HL-60/S4 treated with retinoic acid at 250 ng/mL for 4 days and 3 days (cell line): ENCODE data around the gene XPOT.

ENCODE experiments used
- in situ Hi-C: fragments of 300-500 bp; cut with MboI; formaldehyde crosslinking; loops from 2 replicates; pipeline ENCODE4 v1.7.0; 2022; ENCODE audit warnings: low sequenced_read_pairs

XPOT gene

DNA sequence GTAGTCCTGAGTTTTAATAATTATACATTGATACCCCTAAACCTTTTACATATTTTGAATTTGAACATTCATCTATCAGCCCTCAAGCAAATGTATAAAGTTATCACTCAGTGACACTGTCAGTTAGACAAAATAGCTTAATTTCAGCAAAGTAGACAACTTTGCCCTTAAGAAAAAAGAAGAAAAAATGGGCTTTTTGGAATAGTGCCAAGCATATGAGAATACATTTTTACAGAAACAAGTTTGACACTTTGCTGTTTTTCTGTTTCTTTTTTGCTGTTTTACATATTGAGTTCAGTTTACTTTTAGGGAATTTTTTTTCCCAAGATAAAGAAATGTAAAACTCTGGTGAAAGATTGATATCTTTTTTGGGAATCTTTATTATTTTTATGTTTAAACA is 62.0 kb downstream of the XPOT start:
- in situ Hi-C loops: no loop called here

DNA sequence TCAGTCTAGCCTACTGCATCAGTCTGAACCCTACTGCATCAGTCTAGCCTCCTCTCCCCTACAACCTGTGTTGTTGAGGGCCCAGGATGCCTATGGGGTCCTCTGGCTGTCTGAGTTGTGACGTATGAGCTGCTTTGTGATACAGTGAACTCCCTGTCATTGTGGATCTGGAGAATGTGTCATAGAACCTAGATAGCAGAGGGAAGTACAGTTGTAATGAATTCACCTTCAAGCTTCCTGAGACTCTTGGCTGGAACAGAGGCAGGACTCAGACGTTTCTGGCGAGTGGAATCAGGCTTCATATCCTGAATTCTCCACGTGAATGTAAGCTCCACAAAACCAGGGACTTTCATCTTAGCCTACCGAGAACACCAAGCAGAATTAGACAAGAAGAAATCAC is 64.8 kb downstream of the XPOT start:
- in situ Hi-C loops: no loop called here

DNA sequence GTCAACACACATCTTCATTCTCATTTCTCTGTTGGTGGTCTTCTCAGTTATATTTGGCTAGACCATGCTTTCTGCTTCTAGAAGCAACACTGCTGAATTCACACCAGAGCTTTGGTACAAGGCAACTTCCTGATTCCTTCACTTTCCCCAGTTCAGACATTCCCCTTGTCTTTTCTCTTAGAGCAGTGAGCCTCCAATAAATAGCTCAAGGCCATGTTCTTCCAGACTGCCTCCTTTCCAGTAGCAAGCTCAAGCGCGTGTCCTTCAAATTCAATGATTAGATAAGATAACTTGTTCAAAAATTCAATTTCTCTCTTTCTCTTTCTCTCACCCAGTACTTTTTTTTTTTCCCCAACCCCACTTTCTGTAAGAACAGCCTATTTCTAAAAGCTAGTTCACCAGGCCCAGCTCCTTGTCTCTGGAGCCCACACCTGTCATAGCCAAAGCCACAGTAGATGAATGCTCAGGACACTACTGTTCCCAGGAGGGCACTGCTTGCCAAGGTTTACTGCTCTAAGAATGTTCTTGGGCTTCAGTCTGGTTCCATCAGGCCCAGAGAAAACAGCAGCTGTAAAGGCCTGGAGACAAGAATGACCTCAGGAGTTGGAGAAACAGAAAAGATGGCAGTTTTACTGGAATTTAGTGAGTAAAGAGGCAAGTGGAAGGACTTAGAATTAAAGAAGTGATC is 65.4 kb downstream of the XPOT start:
- in situ Hi-C loops: no loop called here

DNA sequence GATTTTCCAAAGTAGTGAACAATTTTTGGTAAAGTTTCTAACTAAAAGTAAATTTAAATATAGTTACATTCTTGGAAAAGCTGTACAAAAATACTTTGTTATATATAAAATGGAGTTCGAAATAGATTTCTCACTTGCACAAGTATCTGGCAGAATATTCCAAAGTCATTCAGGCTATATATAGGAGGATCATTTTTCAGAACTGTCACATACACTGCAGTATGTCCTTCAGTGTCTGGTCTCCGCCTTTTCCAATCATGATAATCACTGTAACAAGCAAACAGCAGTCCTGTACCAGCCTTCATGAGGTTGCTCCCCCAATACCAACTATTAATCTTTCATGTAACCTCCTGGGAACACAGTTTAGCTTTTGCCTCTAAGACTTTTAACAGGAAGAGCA is 66.3 kb downstream of the XPOT start:
- in situ Hi-C loops: no loop called here

DNA sequence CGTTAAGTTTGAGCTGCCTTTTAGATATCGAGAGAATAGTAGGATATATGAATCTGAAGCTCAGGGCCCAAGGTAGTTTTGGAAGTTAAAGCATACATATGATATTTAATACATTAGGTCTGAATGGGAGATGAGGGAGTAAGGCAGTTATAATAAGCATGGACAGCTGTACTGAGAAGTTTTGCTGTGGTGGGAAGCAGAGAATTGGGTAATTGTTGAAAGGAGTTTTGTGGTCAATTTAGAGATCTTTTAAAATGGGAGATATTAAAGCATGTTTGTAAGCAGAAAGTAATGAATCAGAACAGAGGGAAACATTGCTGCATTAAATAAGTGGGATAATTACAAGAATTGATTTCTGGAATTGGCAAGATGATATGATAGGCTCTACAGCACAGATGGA is 69.0 kb downstream of the XPOT start:
- in situ Hi-C loops: no loop called here

DNA sequence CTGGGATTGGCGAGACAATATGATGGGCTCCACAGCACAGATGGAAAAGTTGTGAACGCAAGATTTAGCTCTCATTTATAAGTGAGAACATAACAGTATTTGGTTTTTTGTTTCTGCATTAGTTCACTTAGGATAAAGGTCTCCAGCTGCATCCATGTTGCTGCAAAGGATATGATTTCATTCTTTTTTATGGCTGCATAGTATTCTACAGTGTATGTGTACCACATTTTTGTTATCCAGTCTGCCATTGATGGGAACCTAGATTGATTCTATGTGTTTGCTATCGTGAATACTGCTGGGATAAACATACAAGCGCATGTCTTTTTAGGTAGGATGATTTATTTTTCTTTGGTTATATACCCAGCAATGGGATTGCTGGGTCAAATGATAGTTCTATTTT is 71.3 kb downstream of the XPOT start:
- in situ Hi-C loops: no loop called here

DNA sequence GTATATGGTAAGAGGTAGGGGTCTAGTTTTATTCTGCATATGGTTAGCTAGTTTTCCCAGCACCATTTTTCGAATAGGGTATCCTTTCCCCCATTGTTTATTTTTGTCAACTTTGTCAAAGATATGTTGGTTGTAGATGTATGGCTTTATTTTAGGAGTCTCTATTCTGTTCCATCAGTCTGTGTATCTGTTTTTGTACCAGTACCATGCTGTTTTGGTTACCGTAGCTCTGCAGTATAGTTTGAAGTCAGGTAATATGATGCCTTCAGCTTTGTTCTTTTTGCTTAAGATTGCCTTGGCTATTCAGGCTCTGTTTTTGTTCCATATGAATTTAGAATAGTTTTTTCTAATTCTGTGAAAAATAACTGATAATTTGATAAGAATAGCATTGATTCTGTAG is 72.7 kb downstream of the XPOT start:
- in situ Hi-C loops: no loop called here

DNA sequence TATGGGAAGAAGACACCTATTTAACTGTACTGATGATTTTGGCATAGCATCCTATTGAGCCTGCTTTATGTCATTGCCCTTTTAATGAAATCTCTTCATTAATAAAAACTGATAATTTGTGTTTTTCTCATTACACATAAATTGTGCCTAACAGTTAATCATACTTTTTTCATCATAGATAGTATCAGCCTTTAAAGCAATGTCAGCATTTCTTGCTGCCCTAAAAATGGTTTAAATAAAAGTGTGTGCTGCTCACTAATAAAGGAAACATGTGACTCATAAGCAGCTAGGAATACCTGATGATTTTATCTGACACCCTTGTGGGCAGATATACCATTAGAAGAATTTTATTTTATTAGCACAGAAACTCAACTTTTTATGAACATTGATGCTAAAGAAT is 74.5 kb downstream of the XPOT start:
- in situ Hi-C loops: no loop called here

DNA sequence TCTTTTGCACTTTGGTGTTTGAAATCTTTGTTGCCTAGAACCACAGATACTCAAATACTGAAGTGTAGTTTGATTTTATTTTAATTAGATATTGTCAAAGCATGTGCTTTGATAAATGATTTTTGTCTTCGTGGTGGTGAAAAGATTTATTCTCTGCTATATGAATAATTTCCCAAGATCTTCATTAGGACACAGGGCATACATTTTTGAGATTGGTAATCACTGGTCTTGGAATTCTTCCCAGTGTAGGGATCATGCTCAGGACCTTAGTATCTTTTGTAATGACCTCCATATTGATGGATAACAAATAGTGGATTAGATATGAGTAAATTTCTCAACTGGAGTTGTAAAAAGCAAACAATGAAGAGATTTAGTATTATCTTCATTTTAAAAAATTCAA is 76.0 kb downstream of the XPOT start:
- in situ Hi-C loops: no loop called here

DNA sequence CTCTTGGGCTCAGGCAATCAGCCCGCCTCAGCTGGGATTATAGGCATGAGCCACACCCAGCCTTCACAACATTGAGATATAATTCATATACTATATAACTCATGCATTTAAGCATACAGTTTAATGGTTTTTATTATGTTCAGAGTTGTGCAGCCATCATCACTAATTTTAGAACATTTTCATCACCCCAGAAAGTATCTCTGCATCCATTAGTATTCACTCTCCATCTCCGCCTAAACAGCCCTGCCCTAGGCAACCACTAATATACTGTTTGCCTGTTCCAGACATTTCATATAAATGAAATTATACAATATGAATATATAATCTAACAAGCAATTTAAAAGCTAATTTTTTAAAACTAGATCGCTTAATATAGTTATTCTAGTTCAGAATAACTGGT is 82.5 kb downstream of the XPOT start:
- in situ Hi-C loops: no loop called here

DNA sequence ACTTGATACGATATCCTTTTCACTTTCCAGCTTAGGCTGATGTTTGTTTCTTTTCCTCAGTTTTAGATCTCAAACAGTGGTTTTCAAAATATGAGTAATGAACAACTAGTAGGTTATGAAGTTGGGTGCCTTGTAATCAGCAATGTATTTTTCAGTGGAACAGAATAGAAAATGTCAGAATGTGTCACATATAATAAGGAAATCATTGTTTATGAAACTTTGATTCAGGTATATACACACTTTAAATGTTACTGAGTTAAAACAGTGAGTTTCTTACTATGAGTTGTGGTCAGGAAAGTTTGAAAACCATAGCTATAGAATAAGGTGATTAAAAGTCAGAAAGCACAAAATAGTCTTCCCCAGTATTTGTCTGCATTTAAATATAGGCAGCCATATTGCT is 87.5 kb downstream of the XPOT start:
- in situ Hi-C loops: no loop called here

DNA sequence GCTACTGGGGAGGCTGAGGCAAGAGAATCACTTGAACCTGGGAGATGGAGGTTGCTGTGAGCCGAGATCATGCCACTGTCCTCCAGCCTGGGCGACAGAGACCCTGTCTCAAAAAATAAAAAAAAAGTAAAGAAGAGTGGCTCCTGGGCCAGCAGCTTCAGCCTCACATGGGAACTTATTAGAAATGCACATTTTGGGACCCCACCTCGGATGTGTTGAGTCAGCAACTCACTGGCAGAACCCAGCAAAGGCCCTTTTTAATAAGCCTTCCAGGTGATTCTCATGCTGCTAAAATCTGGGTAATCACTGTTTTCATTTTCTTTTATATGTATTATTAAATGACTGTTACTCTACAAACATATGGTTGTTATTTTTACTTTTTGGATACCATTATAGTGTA is 89.3 kb downstream of the XPOT start:
- in situ Hi-C loops: no loop called here

DNA sequence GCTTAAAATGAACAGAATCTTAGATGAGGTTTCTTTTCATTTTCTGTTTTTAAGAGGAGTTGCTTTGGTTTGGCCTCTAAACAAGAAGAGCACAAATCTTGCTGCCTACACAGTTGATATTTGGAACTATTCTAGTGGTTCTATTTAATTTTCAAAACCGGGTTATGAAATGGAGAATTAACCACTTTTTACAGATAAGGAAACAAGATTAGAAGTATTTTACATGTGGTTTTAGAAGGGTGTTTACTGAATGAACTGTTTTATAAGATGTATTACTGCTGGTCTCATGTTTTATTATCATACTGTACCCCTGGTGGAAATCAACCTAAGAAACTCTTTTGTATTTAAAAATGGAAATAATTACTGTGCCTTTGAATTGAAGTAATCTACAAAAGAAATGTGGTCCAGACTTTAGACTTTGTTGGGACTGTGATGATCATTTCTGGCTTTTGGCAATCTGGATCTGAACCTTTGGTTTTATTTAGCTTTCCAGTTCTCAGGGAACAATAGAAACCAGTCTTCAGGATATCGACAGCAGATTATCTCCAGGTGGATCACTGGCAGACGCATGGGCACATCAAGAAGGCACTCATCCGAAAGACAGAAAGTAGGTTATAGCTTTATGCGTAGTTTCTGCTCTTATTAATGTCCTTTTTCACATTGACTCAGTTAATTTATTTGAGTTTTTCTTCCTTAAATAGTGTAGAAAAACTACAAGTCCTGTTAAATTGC is 91.0 kb downstream of the XPOT start:
- in situ Hi-C loops: no loop called here

DNA sequence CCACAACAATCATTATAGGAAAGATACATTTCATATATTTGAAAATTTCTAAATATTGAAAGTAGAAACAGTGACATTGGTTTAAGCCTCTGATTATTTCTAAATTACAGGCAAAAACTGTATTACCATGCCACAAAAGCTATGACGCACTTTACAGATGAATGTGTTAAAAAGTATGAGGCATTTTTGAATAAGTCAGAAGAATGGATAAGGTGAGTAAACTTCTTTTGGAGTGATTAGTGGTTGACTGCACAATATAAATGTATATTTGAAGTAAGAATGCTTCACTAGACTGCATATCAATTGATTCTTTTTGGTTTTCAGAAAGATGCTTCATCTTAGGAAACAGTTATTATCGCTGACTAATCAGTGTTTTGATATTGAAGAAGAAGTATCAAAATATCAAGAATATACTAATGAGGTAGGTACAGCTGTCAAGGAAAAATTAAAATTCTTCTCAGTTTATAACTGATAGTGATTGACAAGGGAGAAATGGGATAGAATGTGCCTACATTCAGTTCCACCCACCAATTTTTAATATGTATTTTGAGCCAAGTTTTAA is 92.7 kb downstream of the XPOT start:
- in situ Hi-C loops: no loop called here

DNA sequence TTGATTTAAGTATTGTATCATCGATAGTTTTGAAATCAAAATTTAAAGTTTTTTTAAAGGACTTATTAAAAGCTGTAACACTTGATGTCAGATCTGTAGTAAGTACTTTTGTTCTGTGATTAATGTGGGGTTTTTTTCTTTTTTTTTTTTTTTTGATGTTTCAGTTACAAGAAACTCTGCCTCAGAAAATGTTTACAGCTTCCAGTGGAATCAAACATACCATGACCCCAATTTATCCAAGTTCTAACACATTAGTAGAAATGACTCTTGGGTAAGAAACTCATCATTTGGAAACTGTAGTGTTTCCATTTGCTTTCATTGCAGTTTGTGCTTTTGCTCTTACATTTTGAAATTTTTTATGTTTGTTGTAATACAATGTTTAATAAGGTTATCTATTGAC is 93.3 kb downstream of the XPOT start:
- in situ Hi-C loops: no loop called here

DNA sequence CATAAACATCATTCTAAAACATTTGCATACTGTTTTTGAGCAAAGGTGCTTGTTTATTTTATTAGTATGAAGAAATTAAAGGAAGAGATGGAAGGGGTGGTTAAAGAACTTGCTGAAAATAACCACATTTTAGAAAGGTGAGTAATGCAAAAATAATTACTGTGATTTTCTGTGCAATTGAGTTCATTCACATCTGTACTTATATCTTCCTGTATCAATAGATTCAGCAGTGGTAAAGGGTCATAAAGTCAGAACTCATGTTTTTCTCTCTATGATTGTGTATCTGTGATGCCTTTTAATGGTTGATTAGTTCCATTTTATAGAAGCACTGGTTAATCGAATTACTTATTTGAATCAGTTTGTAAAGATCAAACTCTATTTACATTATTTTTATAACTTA is 93.7 kb downstream of the XPOT start:
- in situ Hi-C loops: no loop called here

DNA sequence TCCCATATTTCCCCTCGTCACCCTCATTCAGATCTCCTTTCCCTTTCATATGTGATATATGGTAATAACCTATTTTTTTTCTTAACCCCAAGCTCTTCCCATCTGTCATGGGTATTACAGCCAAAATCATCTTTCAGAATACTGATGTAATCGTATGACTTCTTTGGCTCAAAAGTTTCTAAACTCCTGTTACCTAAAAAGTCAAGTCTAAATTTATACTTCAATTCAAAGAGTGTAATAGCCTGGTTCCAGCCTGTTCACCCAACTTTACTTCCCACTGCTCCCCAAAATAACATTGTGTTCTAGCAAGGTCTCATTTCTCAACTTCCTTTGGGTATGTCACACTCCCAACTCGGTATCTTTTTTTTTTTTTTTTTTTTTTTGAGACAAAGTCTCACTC is 96.2 kb downstream of the XPOT start:
- in situ Hi-C loops: no loop called here
